H1 (cell line): ENCODE measurements around the gene TMEM185A. TPM values are rescaled to one million over a fixed set of nuclear protein-coding genes. Genes with fewer than 3 reads are reported as not detected.

Source experiments
- CTCF ChIA-PET: fragments of 300-600 bp; sonication (Branson Sonifier 250); formaldehyde crosslinking; loops from one replicate; lab custom pipeline; 2021; ENCODE audit not compliant: partially characterized antibody; lab: Charles Lee
- POLR2A ChIA-PET: fragments of 300-600 bp; sonication (Branson Sonifier 250); formaldehyde crosslinking; loops from one replicate; lab custom pipeline; 2021; ENCODE audit warnings: inconsistent platforms; ENCODE audit not compliant: partially characterized antibody; lab: Charles Lee
- DNase-seq, 2 experiments: peaks; one replicate each; pipeline versions ENCODE4 v3.0.0 to v3.0.0-alpha.2; 2010 to 2022; ENCODE audit warnings: low spot score in 2 of 2, low read depth in 1 of 2, mixed read lengths in 1 of 2
- FAIRE-seq: peaks from 2 replicates; lab custom pipeline; 2011; peaks lifted over from hg19 to GRCh38; lab: Jason Lieb, UNC
- H2AFZ ChIP-seq: 2 replicates; pipeline ENCODE4 v1.8.1; 2012; ENCODE audit warnings: low read length, inconsistent platforms
- H2AK5ac ChIP-seq: 2 replicates; pipeline ENCODE4 v1.6.1; 2013; ENCODE audit warnings: low read depth, low read length
- H2BK120ac ChIP-seq: replicated peaks from 2 replicates; pipeline ENCODE3; 2013; ENCODE audit warnings: low read depth, low read length, inconsistent platforms
- H2BK12ac ChIP-seq: 2 replicates; pipeline ENCODE4 v1.6.1; 2013; ENCODE audit warnings: low read depth, low read length
- H2BK15ac ChIP-seq: 2 replicates; pipeline ENCODE4 v1.6.1; 2013; ENCODE audit warnings: low read length
- H2BK20ac ChIP-seq: 2 replicates; pipeline ENCODE4 v1.6.1; 2013; ENCODE audit warnings: low read length
- H2BK5ac ChIP-seq: 2 replicates; pipeline ENCODE4 v1.6.1; 2013; ENCODE audit warnings: low read depth, low read length
- H3K14ac ChIP-seq: 2 replicates; pipeline ENCODE4 v1.6.1; 2013; ENCODE audit warnings: inconsistent platforms; ENCODE audit not compliant: insufficient read length
- H3K18ac ChIP-seq: 2 replicates; pipeline ENCODE4 v1.6.1; 2013; ENCODE audit warnings: low read length; ENCODE audit errors: extremely low read depth
- H3K23ac ChIP-seq: 2 replicates; pipeline ENCODE4 v1.6.1; 2013; ENCODE audit warnings: inconsistent platforms; ENCODE audit not compliant: insufficient read length
- H3K23me2 ChIP-seq: 2 replicates; pipeline ENCODE4 v1.6.1; 2013; ENCODE audit warnings: low read depth, low read length
- H3K27ac ChIP-seq: 2 replicates; pipeline ENCODE4 v1.6.1; 2011; ENCODE audit warnings: low read depth, low read length, inconsistent platforms
- H3K27me3 ChIP-seq, 4 experiments: replicated peaks in 1 of 4; 1 replicate in 1 of 4; 2 replicates in 3 of 4; pipeline versions ENCODE4 v1.6.1 to v1.8.1; 2011 to 2013; ENCODE audit warnings: low read length in 3 of 4, mild to moderate bottlenecking in 3 of 4, inconsistent platforms in 2 of 4, mixed read lengths in 2 of 4, moderate library complexity in 1 of 4; ENCODE audit not compliant: control insufficient read depth in 3 of 4, insufficient read depth in 3 of 4; ENCODE audit errors: extremely low read depth in 1 of 4
- H3K36me3 ChIP-seq, 4 experiments: 2 replicates each; pipeline versions ENCODE4 v1.6.1 to v1.8.1; 2011 to 2013; ENCODE audit warnings: mild to moderate bottlenecking in 4 of 4, low read length in 3 of 4, moderate library complexity in 2 of 4, control low read depth in 1 of 4, inconsistent platforms in 1 of 4; ENCODE audit not compliant: insufficient read depth in 4 of 4, control insufficient read depth in 2 of 4
- H3K4ac ChIP-seq: replicated peaks from 2 replicates; pipeline ENCODE3; 2013; ENCODE audit warnings: low read length, low read depth, mixed read lengths, inconsistent platforms; ENCODE audit not compliant: insufficient read length
- H3K4me1 ChIP-seq, 4 experiments: replicated peaks in 1 of 4; 1 replicate in 1 of 4; 2 replicates in 3 of 4; pipeline versions ENCODE4 v1.6.1 to v1.8.1; 2011 to 2013; ENCODE audit warnings: low read length in 3 of 4, inconsistent platforms in 2 of 4, mixed read lengths in 1 of 4; ENCODE audit not compliant: insufficient read depth in 4 of 4, control insufficient read depth in 3 of 4
- H3K4me2 ChIP-seq, 2 experiments: 2 replicates each; pipeline versions ENCODE4 v1.6.1 to v1.8.1; 2011 to 2013; ENCODE audit warnings: low read depth in 2 of 2, low read length in 2 of 2, control low read depth in 1 of 2, inconsistent platforms in 1 of 2, mild to moderate bottlenecking in 1 of 2; ENCODE audit not compliant: insufficient read depth in 1 of 2
- H3K4me3 ChIP-seq, 4 experiments: fragments of 200-600, 300-600 bp in 1 of 4; sonication (generic), shearing (Covaris generic), sonication (Bioruptor Twin) in 1 of 4; 2 replicates each; pipeline versions ENCODE4 v1.5.1 to v1.8.1; 2011 to 2016; ENCODE audit warnings: low read length in 4 of 4, low read depth in 3 of 4, control low read depth in 2 of 4, inconsistent platforms in 2 of 4, mild to moderate bottlenecking in 2 of 4, mixed read lengths in 1 of 4, moderate library complexity in 1 of 4; ENCODE audit not compliant: insufficient read depth in 2 of 4; ENCODE audit errors: extremely low read depth in 1 of 4
- H3K56ac ChIP-seq: replicated peaks from 2 replicates; pipeline ENCODE3; 2013; ENCODE audit warnings: low read depth, mild to moderate bottlenecking, mixed read lengths, low read length, inconsistent platforms; ENCODE audit not compliant: insufficient read length
- H3K79me1 ChIP-seq: 2 replicates; pipeline ENCODE4 v1.6.1; 2013; ENCODE audit warnings: low read depth, low read length, control low read depth
- H3K79me2 ChIP-seq, 2 experiments: 2 replicates each; pipeline versions ENCODE4 v1.6.1 to v1.8.1; 2012 to 2013; ENCODE audit warnings: low read length in 2 of 2, mild to moderate bottlenecking in 2 of 2, inconsistent platforms in 1 of 2; ENCODE audit not compliant: insufficient read depth in 2 of 2, control insufficient read depth in 1 of 2
- H3K9ac ChIP-seq, 4 experiments: replicated peaks in 1 of 4; 1 replicate in 1 of 4; 2 replicates in 3 of 4; pipeline versions ENCODE4 v1.6.1 to v1.8.1; 2011 to 2013; ENCODE audit warnings: low read depth in 3 of 4, low read length in 3 of 4, control low read depth in 2 of 4, mild to moderate bottlenecking in 2 of 4, moderate library complexity in 2 of 4, inconsistent platforms in 1 of 4; ENCODE audit errors: extremely low read depth in 1 of 4
- H3K9me3 ChIP-seq, 2 experiments: 2 replicates each; pipeline versions ENCODE4 v1.6.1 to v1.8.1; 2012 to 2013; ENCODE audit warnings: mild to moderate bottlenecking in 2 of 2, moderate library complexity in 2 of 2, control low read depth in 1 of 2, inconsistent platforms in 1 of 2, low read depth in 1 of 2, low read length in 1 of 2, mixed read lengths in 1 of 2; ENCODE audit not compliant: insufficient read depth in 2 of 2
- H4K20me1 ChIP-seq, 2 experiments: replicated peaks in 1 of 2; 2 replicates each; pipeline versions ENCODE3 to v1.8.1; 2011 to 2013; ENCODE audit warnings: inconsistent platforms in 2 of 2, low read length in 2 of 2, mild to moderate bottlenecking in 1 of 2; ENCODE audit not compliant: insufficient read depth in 2 of 2, control insufficient read depth in 1 of 2
- H4K5ac ChIP-seq: 2 replicates; pipeline ENCODE4 v1.6.1; 2013; ENCODE audit warnings: low read length, low read depth, mixed read lengths, inconsistent platforms; ENCODE audit not compliant: insufficient read length
- H4K8ac ChIP-seq: 2 replicates; pipeline ENCODE4 v1.8.0; 2013; ENCODE audit warnings: mild to moderate bottlenecking, moderate library complexity, low read length, inconsistent platforms; ENCODE audit not compliant: insufficient read depth; ENCODE audit errors: extremely low read depth
- H4K91ac ChIP-seq: replicated peaks from 2 replicates; pipeline ENCODE3; 2013; ENCODE audit warnings: low read length, mixed read lengths, inconsistent platforms; ENCODE audit not compliant: insufficient read length
- BCL11A ChIP-seq, 2 experiments: IDR thresholded peaks; one replicate each; pipeline ENCODE4 v1.6.1; 2011; ENCODE audit warnings: low read depth in 2 of 2, low read length in 2 of 2, mild to moderate bottlenecking in 2 of 2
- EGR1 ChIP-seq: IDR thresholded peaks from 2 replicates; pipeline ENCODE4 v1.6.1; 2011; ENCODE audit warnings: low read depth, low read length, borderline replicate concordance
- FOSL1 ChIP-seq: IDR thresholded peaks from 2 replicates; pipeline ENCODE4 v1.6.1; 2011; ENCODE audit warnings: mild to moderate bottlenecking, low read depth, low read length, moderate library complexity; ENCODE audit not compliant: insufficient read depth
- POU5F1 ChIP-seq: IDR thresholded peaks from 2 replicates; pipeline ENCODE4 v1.6.1; 2011; ENCODE audit warnings: low read depth, mild to moderate bottlenecking, low read length, moderate library complexity
- SP4 ChIP-seq: IDR thresholded peaks from 2 replicates; pipeline ENCODE4 v1.6.1; 2012; ENCODE audit warnings: low read length, inconsistent platforms
- TAF1 ChIP-seq: IDR thresholded peaks from 2 replicates; pipeline ENCODE4 v1.6.1; 2011; ENCODE audit warnings: mild to moderate bottlenecking, low read depth, low read length
- WGBS, 2 experiments: shearing (Covaris generic) in 1 of 2; methylation state at CpG; one replicate each; pipeline versions ENCODE4 v1.1.6 to v1.1.7; 2013 to 2015; ENCODE audit warnings: low lambda C conversion rate in 2 of 2, mixed read lengths in 2 of 2, inconsistent platforms in 1 of 2, low coverage in 1 of 2, missing lambda C conversion rate in 1 of 2; ENCODE audit not compliant: insufficient replicate concordance in 2 of 2, insufficient coverage in 1 of 2, insufficient read length in 1 of 2; ENCODE audit errors: extremely low coverage in 1 of 2, missing lambda C conversion rate in 1 of 2; 5-methylcytosine and 5-hydroxymethylcytosine counted together
- polyA plus RNA-seq, 7 experiments: library from polyadenylated mRNA; depleted of rRNA in 3 of 7; stranded (reverse) in 5 of 7; unstranded in 2 of 7; fragments of >200 nt in 5 of 7; fragments of 200-250 nt in 2 of 7; gene quantifications; 1 replicate in 5 of 7; 2 replicates in 1 of 7; 4 replicates in 1 of 7; pipeline versions ENCODE4 v1.2.1 to v1.2.3, GENCODE V29; 2011 to 2013; ENCODE audit warnings: missing spikeins in 2 of 7, mixed read lengths in 2 of 7
- total RNA-seq: library from RNA; stranded (reverse); fragmentation: NEBNext Ultra II Directional; extraction: Animal tissue kit (Norgen Biotek cat#: 25700); gene quantifications from 2 replicates; pipeline ENCODE4 v1.2.1, GENCODE V29; 2021
- TF ChIP-seq, protein P1 (sequence below): IDR thresholded peaks from 2 replicates; pipeline ENCODE4 v1.6.1; 2011; ENCODE audit warnings: low read depth, mild to moderate bottlenecking, low read length; ENCODE audit not compliant: insufficient read depth
- TF ChIP-seq, protein P2 (sequence below): IDR thresholded peaks from 2 replicates; pipeline ENCODE4 v1.6.1; 2012; ENCODE audit warnings: inconsistent platforms

TMEM185A gene
- total and polyA plus RNA-seq, 2 of the 8 experiments (the other 6 are each of a cell fraction or from before 2014, with no cell fraction given), result 15.0 to 26.5 TPM

DNA sequence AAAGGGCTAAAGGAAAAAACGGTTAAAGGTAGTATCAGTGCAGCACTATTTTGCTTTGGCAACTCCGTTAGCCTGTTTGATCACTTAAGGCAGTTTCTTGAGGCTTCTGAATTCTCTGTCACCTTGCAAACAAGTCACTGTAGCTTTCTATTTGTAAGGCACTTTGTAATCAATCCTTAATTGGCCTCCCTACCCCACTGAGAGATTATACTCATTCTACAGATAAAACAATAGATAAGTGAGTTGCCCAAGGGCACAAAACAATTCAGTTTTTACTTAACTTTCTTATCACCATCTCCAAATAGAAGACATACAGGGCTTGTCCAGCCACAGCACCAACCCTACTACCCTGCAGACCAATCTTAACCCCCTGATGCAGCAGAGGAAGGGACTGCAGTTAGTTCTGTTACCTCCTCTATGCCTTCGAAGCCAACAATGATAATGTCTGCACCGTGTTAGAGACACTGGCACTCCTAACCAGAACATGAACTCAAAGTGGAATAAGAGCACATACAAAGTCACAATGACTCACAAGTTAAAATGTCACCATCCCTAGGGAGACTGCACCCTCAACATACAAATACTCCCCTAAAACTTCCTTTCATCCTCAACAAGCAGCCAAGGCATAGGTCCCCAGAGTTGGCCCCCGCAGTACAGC is 1.7 kb downstream of the TMEM185A start:
- H3K4ac ChIP-seq, result no peak overlapping the region
- H3K79me2 ChIP-seq, result peaks cover 0 to 27% of the 10 kb centered on the region in 2 experiments; a peak in 2 of 4 replicates
- peaks cover 3 to 19% (median 8%) of the 10 kb centered on the region in 4 experiments; a peak in 5 of 7 replicates for H3K27me3 ChIP-seq
- no peak for TF ChIP-seq SP4
- no peak for TF ChIP-seq POU5F1
- TF ChIP-seq FOSL1, result no peak
- TF ChIP-seq, protein P1, sequence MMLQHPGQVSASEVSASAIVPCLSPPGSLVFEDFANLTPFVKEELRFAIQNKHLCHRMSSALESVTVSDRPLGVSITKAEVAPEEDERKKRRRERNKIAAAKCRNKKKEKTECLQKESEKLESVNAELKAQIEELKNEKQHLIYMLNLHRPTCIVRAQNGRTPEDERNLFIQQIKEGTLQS, result no peak
- no peak for TF ChIP-seq TAF1
- TF ChIP-seq EGR1, result no peak
- no peak for TF ChIP-seq BCL11A (IDR thresholded peaks at IDR 0.05; ENCODE audit: low read depth in 2 of 2, low read length in 2 of 2)
- TF ChIP-seq, protein P2, sequence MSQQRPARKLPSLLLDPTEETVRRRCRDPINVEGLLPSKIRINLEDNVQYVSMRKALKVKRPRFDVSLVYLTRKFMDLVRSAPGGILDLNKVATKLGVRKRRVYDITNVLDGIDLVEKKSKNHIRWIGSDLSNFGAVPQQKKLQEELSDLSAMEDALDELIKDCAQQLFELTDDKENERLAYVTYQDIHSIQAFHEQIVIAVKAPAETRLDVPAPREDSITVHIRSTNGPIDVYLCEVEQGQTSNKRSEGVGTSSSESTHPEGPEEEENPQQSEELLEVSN, result no peak
- no peak overlapping the region for H2BK12ac ChIP-seq
- no peaks in the 10 kb centered on the region for H3K36me3 ChIP-seq
- H3K9me3 ChIP-seq, result no peaks in the 10 kb centered on the region
- FAIRE-seq, result peak; percentile 42
- H3K79me1 ChIP-seq, result no peaks in the 10 kb centered on the region
- H2AK5ac ChIP-seq, result no peak overlapping the region
- H3K4me2 ChIP-seq, result peak overlapping the region; percentile 73 to 75
- ChIA-PET POLR2A (no interaction called here), CTCF (no interaction called here)
- no peak overlapping the region for H3K23ac ChIP-seq
- H2BK120ac ChIP-seq, result no peak overlapping the region
- no peak for DNase-seq
- no peak overlapping the region for H3K9ac ChIP-seq
- H4K8ac ChIP-seq, result no peak overlapping the region
- H3K14ac ChIP-seq, result no peak overlapping the region
- H2BK15ac ChIP-seq, result no peak overlapping the region
- H3K4me3 ChIP-seq, result peak overlapping the region in 1 of 4 experiments; percentile 77; a peak in 2 of 8 replicates
- no peak overlapping the region for H3K56ac ChIP-seq
- H3K23me2 ChIP-seq, result peaks cover 4% of the 10 kb centered on the region; the same call in 1 of the 2 replicates
- H2AFZ ChIP-seq, result no peak overlapping the region
- no peak overlapping the region for H2BK5ac ChIP-seq
- no peak overlapping the region for H4K5ac ChIP-seq
- H2BK20ac ChIP-seq, result no peak overlapping the region
- H3K18ac ChIP-seq, result no peak overlapping the region
- no peak overlapping the region for H3K27ac ChIP-seq
- 84% methylated on average over 5 of the region's 5 CpGs; no CpG with 5 or more reads in 1 of the 2 experiments for WGBS, 2 experiments
- H3K4me1 ChIP-seq, result peaks cover 0 to 11% (median 2%) of the 10 kb centered on the region in 4 experiments; a peak in 3 of 7 replicates
- H4K91ac ChIP-seq, result no peak overlapping the region
- H4K20me1 ChIP-seq, result peaks cover 3 to 4% of the 10 kb centered on the region in 2 experiments
